Tibial nerve (tissue), 4 donors: Measurements from ENCODE around the gene CHD6. TPM values are rescaled to one million over a fixed set of nuclear protein-coding genes. Genes with fewer than 3 reads are reported as not detected.

Experiments used
- DNase-seq, 2 donors: peaks; one replicate each; pipeline ENCODE4 v3.0.0-alpha.2; 2019; ENCODE audit warnings: low spot score in 2 of 2
- H3K27ac ChIP-seq, 4 donors: fragments of 200-600 bp; sonication (generic) in 3 of 4; one replicate each; pipeline ENCODE4 v1.5.1; 2017 to 2019; ENCODE audit warnings: mild to moderate bottlenecking in 1 of 4
- H3K27me3 ChIP-seq, 2 donors: fragments of 200-600 bp; sonication (generic) in 1 of 2; one replicate each; pipeline versions ENCODE4 v1.5.1 to v1.6.0; 2017 to 2019
- H3K36me3 ChIP-seq, 3 donors: fragments of 200-600 bp; sonication (generic); one replicate each; pipeline ENCODE4 v1.5.1; 2018 to 2019
- H3K4me1 ChIP-seq, 4 donors: fragments of 200-600 bp; sonication (generic) in 3 of 4; one replicate each; pipeline ENCODE4 v1.5.1; 2017 to 2019
- H3K4me3 ChIP-seq, 4 donors: fragments of 200-600 bp; sonication (generic) in 3 of 4; one replicate each; pipeline ENCODE4 v1.5.1; 2017 to 2019; ENCODE audit warnings: mild to moderate bottlenecking in 1 of 4, moderate library complexity in 1 of 4
- H3K9me3 ChIP-seq, 4 donors: fragments of 200-600 bp; sonication (generic) in 3 of 4; one replicate each; pipeline ENCODE4 v1.5.1; 2017 to 2019
- EP300 ChIP-seq, 2 donors: sonication (generic); formaldehyde crosslinking; IDR thresholded peaks; one replicate each; pipeline ENCODE4 v1.6.1; 2017; ENCODE audit warnings: antibody characterized with exemption in 2 of 2, mild to moderate bottlenecking in 1 of 2
- POLR2A ChIP-seq, 2 donors: fragments of 450-650 bp; IDR thresholded peaks; one replicate each; pipeline ENCODE4 v1.6.1; 2017; ENCODE audit warnings: antibody characterized with exemption in 2 of 2, mild to moderate bottlenecking in 2 of 2, moderate library complexity in 2 of 2
- WGBS, 2 donors: methylation state at CpG; one replicate each; pipeline ENCODE4 v1.1.5; 2018; 5-methylcytosine and 5-hydroxymethylcytosine counted together
- total RNA-seq, 4 donors: library from RNA; depleted of rRNA; stranded (reverse); fragments of >200 nt; gene quantifications; one replicate each; pipeline ENCODE4 v1.1.0, GENCODE V29; 2016
- TF ChIP-seq, protein P1 (sequence below), 5 experiments: fragments of 200-600 bp in 3 of 5; fragments of 450-650 bp in 2 of 5; sonication (generic) in 3 of 5; IDR thresholded peaks; one replicate each; pipeline ENCODE4 v1.5.1; 2016 to 2019; ENCODE audit warnings: antibody characterized with exemption in 5 of 5, mild to moderate bottlenecking in 3 of 5, moderate library complexity in 2 of 5

Gene CHD6
- total RNA-seq, 4 donors from 2014 or later = 52.0 to 58.2 (median 54.9) TPM

DNA sequence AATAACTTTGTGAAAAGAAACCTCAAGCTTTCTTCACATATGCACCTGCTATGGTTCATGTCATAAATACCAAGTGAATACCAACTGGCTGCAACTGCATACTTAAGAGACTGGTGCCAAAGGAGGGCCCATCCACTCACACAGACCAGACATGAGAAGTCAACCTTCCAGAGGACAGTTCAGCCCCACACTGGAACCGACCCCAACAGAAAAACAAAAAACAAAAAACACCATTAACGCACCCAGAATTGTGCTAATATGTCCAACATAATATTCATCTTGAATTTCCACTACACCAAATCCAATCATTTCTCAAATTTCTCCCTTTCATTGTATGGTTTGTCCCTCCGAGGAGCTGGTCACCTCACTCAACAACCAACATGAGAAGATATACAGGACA lies 42.8 kb downstream of the CHD6 start:
- no peak for TF ChIP-seq POLR2A (IDR thresholded peaks at IDR 0.05)
- TF ChIP-seq, protein P1, sequence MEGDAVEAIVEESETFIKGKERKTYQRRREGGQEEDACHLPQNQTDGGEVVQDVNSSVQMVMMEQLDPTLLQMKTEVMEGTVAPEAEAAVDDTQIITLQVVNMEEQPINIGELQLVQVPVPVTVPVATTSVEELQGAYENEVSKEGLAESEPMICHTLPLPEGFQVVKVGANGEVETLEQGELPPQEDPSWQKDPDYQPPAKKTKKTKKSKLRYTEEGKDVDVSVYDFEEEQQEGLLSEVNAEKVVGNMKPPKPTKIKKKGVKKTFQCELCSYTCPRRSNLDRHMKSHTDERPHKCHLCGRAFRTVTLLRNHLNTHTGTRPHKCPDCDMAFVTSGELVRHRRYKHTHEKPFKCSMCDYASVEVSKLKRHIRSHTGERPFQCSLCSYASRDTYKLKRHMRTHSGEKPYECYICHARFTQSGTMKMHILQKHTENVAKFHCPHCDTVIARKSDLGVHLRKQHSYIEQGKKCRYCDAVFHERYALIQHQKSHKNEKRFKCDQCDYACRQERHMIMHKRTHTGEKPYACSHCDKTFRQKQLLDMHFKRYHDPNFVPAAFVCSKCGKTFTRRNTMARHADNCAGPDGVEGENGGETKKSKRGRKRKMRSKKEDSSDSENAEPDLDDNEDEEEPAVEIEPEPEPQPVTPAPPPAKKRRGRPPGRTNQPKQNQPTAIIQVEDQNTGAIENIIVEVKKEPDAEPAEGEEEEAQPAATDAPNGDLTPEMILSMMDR (IDR thresholded peaks at IDR 0.05) = no peak
- TF ChIP-seq EP300 (IDR thresholded peaks at IDR 0.05) = no peak
- Histone ChIP-seq H3K4me3 (no peak overlapping the region), H3K4me1 (peaks cover 0 to 73% (median 12%) of the 10 kb centered on the region in 4 donors), H3K36me3 (no peaks in the 10 kb centered on the region), H3K27ac (no peak overlapping the region), H3K27me3 (no peaks in the 10 kb centered on the region), H3K9me3 (peaks cover 0 to 5% (median 2%) of the 10 kb centered on the region in 4 donors)
- no peak for DNase-seq
- WGBS, 2 donors = 89 to 94% methylated on average over 3 of the region's 3 CpGs

DNA sequence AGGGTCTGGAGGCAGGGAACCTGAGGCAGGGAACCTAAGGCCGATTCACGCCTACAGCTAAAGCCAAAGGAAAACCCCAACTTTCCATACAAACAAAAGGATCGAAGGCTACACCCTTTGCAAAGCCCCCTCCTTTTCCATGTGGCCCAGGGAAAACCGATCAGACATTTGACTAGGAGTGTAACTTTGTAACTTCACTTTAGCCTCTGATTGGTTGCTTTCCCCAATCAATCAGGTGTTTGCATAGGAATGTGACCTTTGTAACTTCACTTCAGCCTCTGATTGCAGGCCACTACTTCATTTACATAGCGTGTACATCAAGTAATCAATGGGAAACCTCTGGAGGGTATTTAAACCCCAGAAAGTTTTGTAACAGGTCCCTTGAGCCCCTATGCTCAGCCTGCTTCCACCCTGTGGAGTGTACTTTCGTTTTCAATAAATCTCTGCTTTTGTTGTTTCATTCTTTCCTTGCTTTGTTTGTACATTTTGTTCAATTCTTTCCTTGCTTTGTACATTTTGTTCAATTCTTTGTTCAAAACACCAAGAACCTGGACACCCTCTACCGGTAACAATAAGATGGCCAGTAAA lies 43.3 kb downstream of the CHD6 start:
- WGBS, 2 donors = 91 to 94% methylated on average over 7 of the region's 7 CpGs
- H3K27ac ChIP-seq = no peak overlapping the region
- H3K36me3 ChIP-seq = no peaks in the 10 kb centered on the region
- DNase-seq = no peak
- no peak overlapping the region for H3K4me3 ChIP-seq
- peaks cover 0 to 77% (median 12%) of the 10 kb centered on the region in 4 donors for H3K4me1 ChIP-seq
- TF ChIP-seq POLR2A (IDR thresholded peaks at IDR 0.05) = no peak
- TF ChIP-seq, protein P1 (IDR thresholded peaks at IDR 0.05) = no peak
- TF ChIP-seq EP300 (IDR thresholded peaks at IDR 0.05) = no peak
- H3K27me3 ChIP-seq = no peaks in the 10 kb centered on the region
- H3K9me3 ChIP-seq = peaks cover 0 to 5% (median 2%) of the 10 kb centered on the region in 4 donors

DNA sequence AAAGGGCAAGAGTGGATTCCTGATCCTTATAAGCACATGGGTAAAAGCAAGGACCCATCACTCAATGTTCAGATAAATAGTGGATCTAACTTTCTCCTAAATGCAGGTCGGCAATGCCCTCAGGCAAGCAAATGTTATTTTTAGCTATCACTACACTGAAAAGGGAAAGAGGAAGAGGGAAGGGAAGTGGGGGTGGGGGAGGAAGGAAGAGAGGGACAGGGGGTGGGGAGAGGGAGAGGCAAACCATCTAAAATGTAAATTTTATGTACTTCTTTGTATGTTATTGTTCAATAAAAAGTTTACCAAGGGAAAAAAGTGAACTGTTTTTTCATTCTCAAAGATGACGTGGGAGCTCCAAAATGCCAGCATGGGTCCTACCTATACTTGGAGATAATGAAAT lies 44.2 kb downstream of the CHD6 start:
- H3K36me3 ChIP-seq = no peaks in the 10 kb centered on the region
- no peak overlapping the region for H3K27ac ChIP-seq
- H3K27me3 ChIP-seq = no peaks in the 10 kb centered on the region
- TF ChIP-seq, protein P1 (IDR thresholded peaks at IDR 0.05) = no peak
- TF ChIP-seq POLR2A (IDR thresholded peaks at IDR 0.05) (no peak), EP300 (IDR thresholded peaks at IDR 0.05) (no peak)
- 59 to 64% methylated on average over 2 of the region's 2 CpGs for WGBS, 2 donors
- no peak for DNase-seq
- peaks cover 0 to 5% (median 2%) of the 10 kb centered on the region in 4 donors for H3K9me3 ChIP-seq
- H3K4me3 ChIP-seq = no peak overlapping the region
- peaks cover 0 to 81% (median 12%) of the 10 kb centered on the region in 4 donors for H3K4me1 ChIP-seq

DNA sequence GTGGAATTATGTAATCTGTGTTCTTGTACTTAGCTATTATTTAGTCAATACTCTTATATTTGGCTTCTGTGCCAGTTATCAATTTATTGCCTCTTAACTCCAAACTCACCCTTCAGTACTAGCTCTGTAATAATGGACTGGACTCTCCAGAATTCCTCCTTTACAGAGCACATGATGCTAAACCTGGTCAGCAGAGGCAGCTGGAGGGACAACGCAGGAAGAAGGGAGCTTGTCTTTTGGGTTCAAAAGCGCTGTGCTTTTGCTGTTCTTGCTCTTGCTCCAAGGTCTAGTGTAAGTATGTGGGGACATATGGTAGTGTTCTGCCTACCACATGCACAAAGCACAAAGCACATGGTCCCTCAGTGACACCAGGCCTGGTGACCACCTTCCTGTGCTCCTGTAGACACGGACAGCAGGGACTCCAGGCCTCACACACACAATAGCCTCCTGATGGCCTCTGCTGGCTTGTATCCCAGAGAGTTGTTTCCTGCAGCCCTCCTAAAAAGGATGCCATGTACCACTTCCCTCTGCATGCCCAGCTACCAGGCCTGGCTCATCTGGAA lies 46.1 kb downstream of the CHD6 start:
- no peak overlapping the region for H3K27ac ChIP-seq
- no peak for DNase-seq
- no peaks in the 10 kb centered on the region for H3K36me3 ChIP-seq
- TF ChIP-seq POLR2A (IDR thresholded peaks at IDR 0.05) (no peak), EP300 (IDR thresholded peaks at IDR 0.05) (no peak)
- TF ChIP-seq, protein P1 (IDR thresholded peaks at IDR 0.05) = no peak
- H3K4me1 ChIP-seq = peaks cover 0 to 79% (median 19%) of the 10 kb centered on the region in 4 donors
- 73 to 78% methylated on average over 3 of the region's 3 CpGs for whole genome bisulfite sequencing, 2 donors
- H3K9me3 ChIP-seq = peaks cover 0 to 5% (median 2%) of the 10 kb centered on the region in 4 donors
- no peak overlapping the region for H3K4me3 ChIP-seq
- H3K27me3 ChIP-seq = no peaks in the 10 kb centered on the region

DNA sequence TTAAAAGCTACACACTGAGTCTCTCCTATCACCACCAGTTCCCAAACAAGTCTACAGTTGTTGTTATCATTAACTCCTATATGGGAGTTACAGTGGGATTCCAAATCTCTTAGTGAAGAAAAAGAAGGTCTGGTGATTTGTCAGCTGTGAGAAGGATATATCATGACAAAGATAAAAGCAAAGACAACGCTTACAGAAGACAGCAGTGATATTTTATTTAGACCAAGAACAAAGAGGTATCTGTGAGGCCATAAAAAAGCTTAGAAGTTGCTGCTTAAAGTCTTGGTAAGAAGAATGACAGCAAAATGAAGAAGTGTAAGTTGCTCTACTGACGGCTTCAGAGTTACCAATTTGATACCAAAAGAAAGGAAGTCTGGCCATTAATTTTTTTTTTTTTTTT lies 47.2 kb downstream of the CHD6 start:
- WGBS, 2 donors = 49 to 59% methylated on average over 2 of the region's 2 CpGs
- H3K4me1 ChIP-seq = peaks cover 0 to 69% (median 19%) of the 10 kb centered on the region in 4 donors
- no peak overlapping the region for H3K27ac ChIP-seq
- no peaks in the 10 kb centered on the region for H3K27me3 ChIP-seq
- no peak overlapping the region for H3K4me3 ChIP-seq
- no peak for TF ChIP-seq POLR2A (IDR thresholded peaks at IDR 0.05)
- TF ChIP-seq EP300 (IDR thresholded peaks at IDR 0.05) = no peak
- TF ChIP-seq, protein P1 (IDR thresholded peaks at IDR 0.05) = no peak
- DNase-seq = no peak
- no peaks in the 10 kb centered on the region for H3K36me3 ChIP-seq
- H3K9me3 ChIP-seq = peaks cover 0 to 5% (median 2%) of the 10 kb centered on the region in 4 donors
